Bone marrow (tissue), 2 donors: ENCODE results near the gene XIAP.
"Not testable (repeated sequence)": the region's sequence is repeated elsewhere in the genome, so short reads cannot be mapped to it uniquely, and the experiment has no call there.

ENCODE experiments used
- DNase-seq, 2 donors: peaks; one replicate each; lab custom pipeline; 2025; lab: John Stamatoyannopoulos, UW

The XIAP gene

DNA sequence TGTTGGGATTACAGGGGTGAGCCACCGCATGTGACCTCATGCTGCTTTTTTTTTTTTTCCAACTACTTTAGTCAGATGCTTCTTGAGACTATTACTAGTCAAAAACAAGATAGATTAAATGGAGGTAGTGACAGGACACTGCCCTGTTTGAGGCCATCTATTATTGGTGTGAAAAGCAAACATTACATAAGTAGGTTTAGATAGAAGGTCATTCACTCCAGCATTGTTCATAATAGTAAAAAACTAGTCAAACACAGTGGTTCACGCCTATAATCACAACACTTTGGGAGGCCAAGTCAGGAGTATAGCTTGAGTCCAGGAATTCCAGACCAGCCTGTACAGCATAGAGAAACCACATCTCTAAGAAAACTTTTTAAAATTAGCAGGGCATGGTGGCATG lies 16.3 kb downstream of the XIAP start:
- DNase-seq, result no peak

DNA sequence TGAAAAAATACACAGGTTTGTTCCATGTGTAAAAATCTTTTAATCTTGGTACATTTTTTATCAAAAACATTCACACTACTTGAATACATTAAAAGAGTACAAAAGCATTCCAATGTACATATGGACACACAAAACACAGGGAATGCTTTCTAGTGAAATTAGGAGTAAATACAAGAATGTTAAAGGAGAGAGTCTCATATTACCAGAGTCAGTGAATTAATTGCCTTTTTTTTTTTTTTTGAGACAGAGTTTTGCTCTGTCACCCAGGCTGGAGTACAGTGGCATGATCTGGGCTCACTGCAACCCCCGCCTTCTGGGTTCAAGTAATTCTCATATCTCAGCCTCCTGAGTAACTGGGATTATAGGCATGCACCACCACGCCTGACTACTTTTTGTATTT lies 17.0 kb downstream of the XIAP start:
- DNase-seq, result no peak

DNA sequence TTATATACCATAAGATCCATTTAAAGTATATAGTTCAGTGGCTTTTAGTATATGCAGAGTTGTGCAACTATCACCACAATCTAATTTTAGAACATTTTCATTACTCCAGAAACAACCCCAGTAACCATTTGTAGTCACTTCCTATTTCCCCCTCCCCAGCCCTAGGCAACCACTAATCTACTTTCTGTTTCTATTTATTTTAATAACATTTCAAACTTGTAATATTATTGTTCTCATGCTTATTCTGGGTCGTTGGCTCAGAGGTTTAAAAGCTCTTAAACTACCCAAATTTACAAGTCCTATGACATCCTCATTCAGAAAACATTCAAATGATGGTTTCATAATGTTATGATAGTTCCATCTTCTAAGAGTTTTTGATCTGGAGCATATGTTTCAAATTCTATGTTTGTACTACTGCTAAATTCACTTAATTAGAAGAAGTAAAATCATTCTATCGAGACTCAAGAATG lies 18.4 kb downstream of the XIAP start:
- peak in 1 of 2 donors; percentile 59 for DNase-seq

DNA sequence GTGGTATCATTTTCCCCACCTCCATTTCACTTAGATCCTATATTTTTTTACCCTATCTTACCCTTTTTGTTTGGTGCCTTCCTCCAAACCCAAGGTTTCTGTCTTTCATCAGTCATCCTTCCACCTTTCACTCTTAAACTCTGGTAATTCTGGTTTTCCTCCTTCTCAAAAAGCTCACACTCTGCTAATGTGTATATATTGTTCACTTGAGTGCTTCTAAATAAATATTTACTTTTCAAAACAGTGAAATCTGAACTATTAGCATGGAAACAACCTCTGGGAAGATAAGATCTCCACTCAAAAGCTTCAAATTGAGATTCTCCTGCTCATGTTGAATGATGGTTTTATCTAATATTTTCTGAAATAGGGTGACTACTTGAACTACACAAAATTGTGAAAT lies 21.5 kb downstream of the XIAP start:
- no peak for DNase-seq

DNA sequence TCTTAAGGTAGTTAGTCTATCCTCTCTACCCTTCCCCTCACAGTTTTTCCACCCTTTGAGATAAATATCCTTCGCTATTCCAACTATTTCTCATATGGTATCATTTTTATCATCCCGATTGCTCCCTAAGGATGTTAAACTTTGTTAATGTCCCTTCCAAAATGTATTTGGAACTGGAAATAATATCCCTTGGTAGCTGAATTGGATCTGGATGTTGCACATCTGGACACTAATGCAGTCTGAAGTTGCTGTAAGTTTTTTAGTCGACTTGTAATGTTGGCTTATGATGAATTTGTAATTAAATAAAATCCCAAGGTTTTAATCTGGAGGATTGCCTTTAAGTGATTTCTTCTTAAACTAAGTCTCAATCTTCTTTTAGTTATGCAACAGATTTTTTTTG lies 22.5 kb downstream of the XIAP start:
- DNase-seq, result no peak

DNA sequence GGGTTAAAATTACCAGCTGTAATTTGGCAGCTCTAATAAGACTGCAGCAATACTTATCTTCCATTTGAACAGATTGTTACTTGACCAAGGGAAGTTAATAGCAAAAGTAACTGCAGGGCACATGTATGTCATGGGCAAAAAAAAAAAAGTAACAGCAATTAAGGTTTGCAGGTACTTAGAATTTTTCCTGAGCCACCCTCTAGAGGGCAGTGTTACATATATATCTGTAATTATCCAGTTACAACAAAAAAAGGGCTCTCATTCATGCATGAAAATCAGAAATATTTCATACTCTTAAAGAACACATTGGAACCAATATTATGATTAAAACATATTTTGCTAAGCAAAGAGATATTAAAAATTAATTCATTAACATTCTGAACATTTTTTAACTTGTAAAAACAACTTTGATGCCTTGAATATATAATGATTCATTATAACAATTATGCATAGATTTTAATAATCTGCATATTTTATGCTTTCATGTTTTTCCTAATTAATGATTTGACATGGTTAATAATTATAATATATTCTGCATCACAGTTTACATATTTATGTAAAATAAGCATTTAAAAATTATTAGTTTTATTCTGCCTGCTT lies 25.1 kb downstream of the XIAP start:
- DNase-seq, result peak in 1 of 2 donors; percentile 32

DNA sequence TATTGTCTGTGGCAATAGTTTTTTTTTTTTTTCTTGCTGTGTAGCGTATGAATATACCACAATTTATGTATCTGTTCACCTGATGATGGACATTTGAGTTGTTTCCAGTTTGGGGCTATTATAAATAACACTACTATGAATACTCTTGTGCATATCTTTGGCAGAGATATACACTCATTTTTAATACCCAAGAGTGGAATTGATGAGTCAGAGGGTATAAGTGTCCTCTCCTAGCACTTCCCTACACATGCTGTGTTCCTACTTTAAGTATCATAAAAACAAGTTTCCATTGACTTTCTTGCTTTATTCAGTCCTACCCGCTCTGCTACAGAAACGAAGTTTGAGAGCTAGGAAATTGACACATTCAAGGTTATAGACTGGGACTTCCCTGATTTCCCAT lies 39.8 kb downstream of the XIAP start:
- DNase-seq, result no peak

DNA sequence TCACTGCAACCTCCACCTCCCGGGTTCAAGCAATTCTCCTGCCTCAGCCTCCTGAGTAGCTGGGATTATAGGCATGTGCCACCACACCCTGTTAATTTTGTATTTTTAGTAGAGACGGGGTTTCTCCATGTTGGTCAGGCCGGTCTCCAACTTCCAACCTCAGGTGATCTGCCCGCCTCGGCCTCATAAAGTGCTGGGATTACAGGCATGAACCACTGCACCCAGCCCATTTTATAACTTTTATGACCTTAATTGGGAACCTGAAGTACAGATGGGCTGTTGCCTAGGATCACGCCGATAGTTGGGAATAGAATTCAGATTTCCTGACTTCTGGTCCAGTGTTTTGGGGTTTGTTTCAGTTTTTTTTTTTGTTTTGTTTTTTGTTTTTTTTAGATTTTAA lies 43.4 kb downstream of the XIAP start:
- not testable (repeated sequence) for DNase-seq

DNA sequence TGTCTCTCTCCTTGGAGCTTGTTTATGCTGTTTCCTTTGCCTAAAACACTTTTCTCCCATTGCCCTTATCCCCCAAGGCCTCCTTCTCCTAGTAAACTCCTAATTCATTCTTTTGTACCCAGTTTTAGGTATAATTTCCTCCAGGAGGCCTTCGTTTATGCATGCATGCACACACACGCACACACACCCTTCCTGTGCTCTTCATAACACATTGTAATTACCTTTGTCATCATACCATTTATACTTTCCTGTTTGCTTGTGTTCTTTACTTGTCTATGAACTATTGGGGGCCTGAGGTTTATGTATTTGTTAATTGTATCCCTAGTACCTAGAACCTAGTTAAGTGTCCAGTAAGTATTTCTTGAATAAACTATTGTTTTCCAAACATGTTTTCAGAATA lies 45.5 kb downstream of the XIAP start:
- no peak for DNase-seq

DNA sequence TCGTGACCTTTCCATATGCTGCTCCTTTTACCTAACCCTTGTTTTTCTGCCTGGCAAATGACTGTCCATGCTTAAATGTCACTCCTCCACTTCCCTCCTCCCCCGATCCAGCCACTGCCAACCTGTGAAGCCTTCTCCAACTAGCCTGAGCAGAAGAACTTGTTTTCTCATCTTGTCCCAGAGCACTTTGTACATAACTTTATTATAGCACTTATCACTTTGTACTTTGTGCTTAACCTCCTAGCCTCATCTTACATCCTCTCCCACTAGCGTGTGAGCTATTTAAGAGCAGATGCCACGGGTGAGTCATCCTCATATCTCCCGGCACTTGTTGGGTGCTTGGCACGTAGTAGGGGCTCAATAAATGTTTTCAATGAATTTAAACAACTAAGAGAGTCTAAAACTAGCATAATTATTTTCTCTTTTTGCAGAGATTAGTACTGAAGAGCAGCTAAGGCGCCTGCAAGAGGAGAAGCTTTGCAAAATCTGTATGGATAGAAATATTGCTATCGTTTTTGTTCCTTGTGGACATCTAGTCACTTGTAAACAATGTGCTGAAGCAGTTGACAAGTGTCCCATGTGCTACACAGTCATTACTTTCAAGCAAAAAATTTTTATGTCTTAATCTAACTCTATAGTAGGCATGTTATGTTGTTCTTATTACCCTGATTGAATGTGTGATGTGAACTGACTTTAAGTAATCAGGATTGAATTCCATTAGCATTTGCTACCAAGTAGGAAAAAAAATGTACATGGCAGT lies 46.9 kb downstream of the XIAP start:
- DNase-seq, result no peak

DNA sequence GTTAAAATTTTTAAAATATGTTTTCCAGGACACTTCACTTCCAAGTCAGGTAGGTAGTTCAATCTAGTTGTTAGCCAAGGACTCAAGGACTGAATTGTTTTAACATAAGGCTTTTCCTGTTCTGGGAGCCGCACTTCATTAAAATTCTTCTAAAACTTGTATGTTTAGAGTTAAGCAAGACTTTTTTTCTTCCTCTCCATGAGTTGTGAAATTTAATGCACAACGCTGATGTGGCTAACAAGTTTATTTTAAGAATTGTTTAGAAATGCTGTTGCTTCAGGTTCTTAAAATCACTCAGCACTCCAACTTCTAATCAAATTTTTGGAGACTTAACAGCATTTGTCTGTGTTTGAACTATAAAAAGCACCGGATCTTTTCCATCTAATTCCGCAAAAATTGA lies 49.7 kb downstream of the XIAP start:
- no peak for DNase-seq

DNA sequence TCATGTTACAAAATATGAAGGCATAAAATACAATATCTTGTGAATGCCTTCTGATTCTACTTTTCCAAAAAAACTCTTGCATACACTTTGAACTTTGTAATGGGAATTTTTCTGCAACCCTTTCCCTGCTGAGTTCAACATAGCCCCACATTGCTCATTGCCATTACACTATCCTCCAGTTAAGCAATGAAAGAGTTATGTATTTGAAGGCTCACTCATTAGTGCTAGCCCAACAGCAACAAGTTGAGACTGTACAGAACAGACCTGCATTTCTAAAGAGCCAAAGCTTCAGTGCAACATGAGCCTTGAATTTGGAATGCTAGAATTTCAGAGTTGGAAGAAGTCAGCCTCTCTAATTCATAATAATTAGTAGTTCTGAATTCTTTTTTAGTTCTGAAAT lies 57.2 kb downstream of the XIAP start:
- DNase-seq, result no peak

DNA sequence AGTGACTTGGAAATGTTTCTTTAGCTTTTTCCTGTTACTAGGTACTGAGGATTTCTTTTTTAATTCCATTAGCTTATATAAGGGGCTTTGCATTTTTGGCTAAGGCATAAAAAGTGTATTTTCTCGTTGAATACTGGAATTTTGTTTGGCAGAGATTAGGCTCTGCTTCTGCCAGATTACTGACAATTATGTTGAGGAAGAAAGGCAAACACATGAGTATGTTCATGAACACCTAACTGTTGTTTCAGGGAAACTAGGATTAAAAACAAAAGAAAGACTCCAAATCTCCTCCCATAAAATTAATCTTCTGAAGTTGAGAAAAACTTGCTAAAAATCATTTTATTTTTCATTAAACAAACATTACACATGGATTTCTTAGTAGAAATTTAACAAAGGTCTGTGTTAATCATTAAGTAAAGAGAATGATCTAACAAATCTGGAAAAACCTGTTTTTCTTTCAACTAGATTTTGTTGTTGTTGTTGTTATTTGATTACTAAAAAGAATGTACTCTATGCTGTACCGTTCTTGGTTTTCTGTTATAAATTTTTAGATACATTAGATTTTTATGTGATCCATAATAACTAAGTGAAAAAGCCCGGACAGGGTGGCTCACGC lies 58.4 kb downstream of the XIAP start:
- no peak for DNase-seq

DNA sequence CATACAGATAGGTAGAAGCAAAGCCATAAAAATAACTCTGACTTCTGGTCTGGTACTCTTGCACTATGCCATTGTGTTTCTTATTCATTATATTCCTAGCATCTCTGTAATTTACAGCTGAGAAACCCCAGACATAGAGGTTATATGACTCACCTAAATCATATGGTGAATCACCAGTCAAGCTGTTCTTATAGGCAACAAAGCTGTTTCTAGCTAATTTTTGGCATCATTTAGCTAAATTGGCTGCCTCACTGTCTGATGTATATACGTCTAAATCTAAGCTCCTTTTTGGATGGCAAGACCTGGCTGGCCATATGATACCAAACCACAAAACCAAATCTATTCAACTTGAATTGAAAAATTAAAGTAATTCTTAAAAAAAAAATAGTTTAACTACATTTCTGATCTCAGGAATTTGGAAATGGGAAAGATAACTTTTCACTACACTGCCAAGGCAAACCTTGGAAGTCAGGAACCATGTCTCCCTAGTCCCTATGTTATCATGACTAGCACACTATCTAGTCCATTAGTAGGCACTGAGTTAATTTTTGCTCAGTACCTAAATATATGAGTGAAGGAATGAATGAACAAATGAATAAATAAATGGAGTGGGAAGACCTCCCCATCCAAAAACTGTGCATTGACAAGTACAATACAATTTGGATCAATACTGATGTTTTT lies 60.4 kb downstream of the XIAP start:
- DNase-seq, result no peak

DNA sequence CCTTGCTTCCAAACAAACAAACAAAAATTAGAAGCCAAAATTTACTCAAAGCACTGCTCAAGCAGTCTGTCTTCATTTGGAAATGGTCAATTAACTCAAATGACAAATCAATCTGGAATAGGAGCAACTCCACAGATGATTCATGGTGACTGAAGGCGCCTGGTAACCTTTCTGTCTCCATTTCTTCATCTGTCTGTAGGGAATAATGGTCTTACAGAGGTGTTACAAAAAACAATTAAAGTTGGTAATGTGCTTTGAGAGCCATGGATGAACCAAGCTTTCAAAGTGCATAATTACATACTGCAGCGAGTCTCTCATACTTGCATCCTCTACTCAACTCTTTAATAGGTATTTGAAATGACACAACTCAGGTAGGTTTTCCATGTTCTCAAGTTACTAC lies 63.4 kb downstream of the XIAP start:
- DNase-seq, result no peak

DNA sequence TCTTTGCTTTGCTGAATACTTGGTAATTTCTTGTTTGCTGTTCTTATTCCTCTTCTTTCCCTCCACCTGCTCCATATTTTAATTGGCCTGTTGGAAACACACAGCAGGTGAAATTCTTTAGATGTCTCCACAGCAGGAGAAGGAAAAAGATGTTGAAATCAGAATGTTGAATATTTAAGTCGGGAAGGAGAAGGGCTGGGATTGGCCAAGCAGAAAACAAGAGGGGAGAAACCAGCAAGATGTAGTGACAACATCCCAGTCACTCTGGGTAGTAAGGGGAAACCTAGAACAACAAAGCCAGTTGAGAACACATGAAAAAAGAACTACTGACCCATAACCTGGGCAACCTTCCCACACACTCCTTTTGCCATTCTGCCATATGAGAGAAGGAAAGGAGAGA lies 64.3 kb downstream of the XIAP start:
- DNase-seq, result no peak

DNA sequence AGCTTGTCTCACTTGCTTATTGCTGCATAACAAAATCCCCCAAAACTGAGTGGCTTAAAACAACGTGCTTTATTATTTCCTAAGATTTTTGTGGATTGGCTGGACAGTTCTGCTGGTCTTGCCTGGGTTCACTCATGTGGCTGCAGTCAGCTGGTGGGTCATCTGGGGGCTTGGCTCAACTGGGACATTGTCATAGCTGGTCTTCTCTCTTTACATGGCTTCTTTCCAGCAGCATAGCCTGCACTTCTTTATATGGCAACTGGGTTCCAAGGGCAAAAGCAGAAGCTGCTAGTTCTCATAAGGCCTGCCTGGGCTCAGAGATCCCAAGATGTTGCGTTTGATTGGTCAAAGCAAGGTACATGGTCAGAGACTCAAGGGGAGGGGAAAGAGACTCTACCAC lies 68.0 kb downstream of the XIAP start:
- no peak for DNase-seq

DNA sequence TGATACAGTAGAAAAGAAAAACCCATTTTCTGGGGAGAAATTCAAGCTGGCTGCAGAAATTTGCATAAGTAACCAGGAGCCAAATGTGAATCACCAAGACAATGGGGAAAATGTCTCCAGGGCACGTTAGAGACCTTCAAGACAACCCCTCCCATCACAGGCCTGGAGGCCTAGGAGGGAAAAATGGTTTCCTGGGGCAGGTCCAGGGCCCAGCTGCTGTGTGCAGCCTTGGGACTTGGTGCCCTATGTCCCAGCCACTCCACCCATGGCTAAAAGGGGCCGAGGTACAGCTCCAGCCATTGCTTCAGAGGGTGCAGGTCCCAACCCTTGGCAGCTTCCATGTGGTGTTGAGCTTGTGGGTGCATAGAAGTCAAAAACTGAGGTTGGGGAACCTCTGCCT lies 72.2 kb downstream of the XIAP start:
- not testable (repeated sequence) for DNase-seq

DNA sequence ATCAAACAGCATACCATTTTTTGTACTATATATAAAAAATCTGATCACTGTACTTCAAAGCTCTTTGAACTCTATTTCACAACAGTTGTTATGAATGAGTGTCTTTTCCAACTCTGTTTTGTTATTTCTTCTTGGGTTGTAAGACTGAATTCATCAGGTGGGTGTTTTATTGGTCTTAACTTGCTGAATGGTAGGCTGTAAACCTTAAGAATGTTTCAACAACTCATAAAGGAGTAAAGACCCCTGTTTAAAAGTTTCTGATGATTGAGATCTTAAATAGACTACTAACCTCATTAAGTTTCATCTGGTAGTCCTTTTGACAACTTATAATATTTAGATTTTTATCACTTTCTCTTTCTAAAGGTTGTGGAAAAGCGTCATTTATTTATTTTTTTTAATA lies 83.2 kb downstream of the XIAP start:
- DNase-seq, result no peak

DNA sequence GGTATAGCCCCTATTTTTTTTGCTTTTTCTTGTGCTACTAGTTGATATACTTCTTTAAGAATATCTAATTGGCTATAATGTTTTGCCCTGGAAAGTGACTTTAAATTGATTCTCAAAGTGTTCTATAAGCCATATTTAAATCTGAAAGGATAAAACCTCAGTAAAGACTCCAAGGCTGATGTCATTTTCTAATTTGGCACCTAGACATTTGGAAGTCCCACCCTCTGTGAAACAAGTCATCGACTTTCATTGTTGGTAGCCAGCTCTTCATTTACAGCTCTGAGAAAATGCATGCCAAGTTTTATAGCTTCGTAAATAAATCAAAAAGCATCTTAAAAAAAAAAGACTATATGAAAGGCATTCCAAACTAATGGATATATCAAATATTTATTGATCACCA lies 83.6 kb downstream of the XIAP start:
- no peak for DNase-seq

DNA sequence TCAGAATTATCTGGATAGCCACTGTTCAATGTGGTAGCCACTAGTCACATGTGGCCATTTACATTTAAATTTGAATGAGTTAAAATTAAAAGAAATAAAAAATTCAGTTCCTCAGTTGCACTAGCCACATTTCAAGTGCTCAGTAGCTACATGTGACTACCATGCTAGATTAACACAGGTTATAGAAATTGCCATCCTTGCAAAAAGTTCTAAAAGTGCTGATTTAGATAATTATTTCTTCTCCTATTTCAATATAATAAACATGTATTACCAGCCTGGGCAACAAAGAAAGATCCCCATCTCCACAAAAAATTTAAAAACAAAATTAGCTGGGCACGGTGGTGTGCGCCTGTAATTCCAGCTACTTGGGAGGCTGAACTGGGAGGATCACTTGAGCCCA lies 90.0 kb downstream of the XIAP start:
- no peak for DNase-seq

DNA sequence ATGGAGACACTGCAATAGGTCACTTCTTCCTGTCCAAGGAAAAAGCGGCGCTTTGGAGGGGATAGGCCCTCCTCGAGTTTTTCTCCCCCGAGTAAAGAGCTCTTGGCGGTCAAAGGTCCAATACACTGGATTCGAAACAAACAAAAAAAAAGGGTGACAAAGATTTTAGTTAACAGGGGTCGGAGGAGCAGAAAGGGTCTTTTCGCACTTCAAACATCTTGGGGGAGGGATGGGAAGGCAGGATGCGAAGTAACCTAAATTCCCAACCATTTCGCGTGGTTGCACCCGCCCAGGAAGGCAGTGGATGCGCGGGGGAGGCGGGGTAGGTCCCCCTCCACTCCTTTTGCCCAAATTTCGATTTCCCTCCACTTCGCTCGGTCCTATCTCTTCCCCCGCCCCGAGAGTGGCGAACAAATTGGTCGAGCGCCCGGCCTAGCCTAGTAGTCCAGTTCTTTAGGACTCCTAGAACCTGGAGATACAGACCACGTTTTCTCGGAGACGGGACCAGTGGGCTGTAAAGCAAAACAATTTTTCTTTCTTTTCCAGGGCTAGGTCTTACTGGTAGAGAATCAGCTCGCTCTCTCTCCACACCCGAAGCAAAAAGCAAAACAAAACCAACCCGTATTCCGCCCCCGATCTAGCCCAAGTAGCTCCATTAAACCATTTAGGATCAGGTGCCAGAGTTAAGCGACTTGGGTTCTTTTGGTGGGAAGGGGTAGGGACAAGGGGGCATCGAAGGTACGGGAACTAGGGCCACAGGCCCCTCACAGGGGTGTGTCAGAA lies 99.6 kb downstream of the XIAP start:
- DNase-seq, result peak in 1 of 2 donors; percentile 24
